KMS-11 (cell line): ENCODE data around the gene KIF16B.

Source experiments
- H2AFZ ChIP-seq: fragments of 200-600 bp; sonication (generic); 2 replicates; pipeline ENCODE4 v1.6.1; 2016; ENCODE audit warnings: antibody characterized with exemption, mixed run types, low read depth
- H3K27ac ChIP-seq: fragments of 200-600 bp; sonication (generic); 2 replicates; pipeline ENCODE4 v1.6.1; 2016; ENCODE audit warnings: mild to moderate bottlenecking, mixed run types
- H3K27me3 ChIP-seq: fragments of 200-600 bp; sonication (generic); 2 replicates; pipeline ENCODE4 v1.6.1; 2017; ENCODE audit warnings: mild to moderate bottlenecking, low read depth, mixed run types, moderate library complexity; ENCODE audit not compliant: insufficient read depth
- H3K36me3 ChIP-seq: fragments of 200-600 bp; sonication (generic); 2 replicates; pipeline ENCODE4 v1.6.1; 2017; ENCODE audit warnings: mild to moderate bottlenecking, mixed run types; ENCODE audit not compliant: insufficient read depth
- H3K4me1 ChIP-seq: fragments of 200-600 bp; sonication (generic); 2 replicates; pipeline ENCODE4 v1.6.1; 2016; ENCODE audit warnings: mild to moderate bottlenecking, low read depth, mixed run types; ENCODE audit not compliant: poor library complexity, severe bottlenecking
- H3K4me2 ChIP-seq: fragments of 200-600 bp; sonication (generic); 2 replicates; pipeline ENCODE4 v1.7.0; 2016; ENCODE audit warnings: mild to moderate bottlenecking, mixed run types
- H3K4me3 ChIP-seq: fragments of 200-600 bp; sonication (generic); IDR thresholded peaks from 2 replicates; pipeline ENCODE4 v1.6.1; 2017; ENCODE audit warnings: low read depth, low read length, mixed read lengths; ENCODE audit not compliant: insufficient read depth
- H3K79me2 ChIP-seq: fragments of 200-600 bp; sonication (generic); 2 replicates; pipeline ENCODE4 v1.6.1; 2016; ENCODE audit warnings: low read depth, mixed run types; ENCODE audit not compliant: insufficient read depth
- H3K9ac ChIP-seq: fragments of 200-600 bp; sonication (generic); 2 replicates; pipeline ENCODE4 v1.6.1; 2016; ENCODE audit warnings: mild to moderate bottlenecking, mixed run types
- H4K20me1 ChIP-seq: fragments of 200-600 bp; sonication (generic); 2 replicates; pipeline ENCODE4 v1.6.1; 2016; ENCODE audit warnings: mild to moderate bottlenecking, mixed run types; ENCODE audit not compliant: insufficient read depth
- CTCF ChIP-seq: fragments of 200-600 bp; sonication (generic); conservative IDR thresholded peaks from 2 replicates; pipeline ENCODE4 v1.6.1; 2017; ENCODE audit warnings: low read depth, mild to moderate bottlenecking, antibody characterized with exemption, low read length, moderate library complexity, mixed read lengths

Gene KIF16B

DNA sequence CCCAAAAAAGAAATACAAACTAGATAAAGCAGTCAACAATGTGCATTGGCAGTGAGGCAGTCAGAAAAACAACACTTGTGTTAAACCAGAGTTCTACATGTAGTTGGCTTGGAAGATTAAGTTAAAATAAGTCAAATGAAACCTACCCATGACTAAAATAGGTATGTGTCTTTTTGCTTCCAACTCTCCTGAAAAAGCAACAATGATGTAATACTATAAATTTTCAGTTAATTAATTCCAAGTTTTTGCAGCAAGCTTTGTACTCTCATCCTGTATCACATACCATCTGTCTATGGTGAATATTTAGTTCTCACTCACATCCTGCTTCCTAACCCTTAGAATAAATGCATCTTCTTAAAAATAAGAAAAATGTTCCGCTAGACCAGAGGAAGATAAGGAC is 261.5 kb downstream of the KIF16B start:
- Histone ChIP-seq H2AFZ (no peak overlapping the region), H3K9ac (no peak overlapping the region), H3K79me2 (no peaks in the 10 kb centered on the region), H3K27me3 (no peaks in the 10 kb centered on the region), H3K27ac (no peak overlapping the region), H3K4me2 (no peak overlapping the region), H4K20me1 (no peaks in the 10 kb centered on the region), H3K36me3 (no peaks in the 10 kb centered on the region), H3K4me1 (no peaks in the 10 kb centered on the region), H3K4me3 (no peak overlapping the region)
- no peak for TF ChIP-seq CTCF

DNA sequence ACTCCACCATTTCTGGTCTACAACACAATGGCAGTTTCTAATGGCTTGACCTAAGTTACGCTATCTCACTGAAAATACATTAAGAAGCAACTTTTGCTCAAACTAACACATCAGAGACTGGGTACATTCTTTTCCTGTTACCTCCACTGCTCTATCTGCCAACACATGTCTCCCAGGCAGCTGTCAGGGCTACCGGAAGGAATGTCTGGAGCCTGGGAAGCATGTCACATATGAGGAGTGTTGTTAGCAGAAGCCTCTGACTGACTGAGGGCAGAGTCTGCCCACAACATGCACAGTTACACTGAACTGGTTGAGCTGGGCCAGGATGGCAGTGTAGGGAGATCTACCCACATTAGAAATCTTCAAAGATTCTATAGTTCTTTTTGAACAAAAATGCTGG is 264.5 kb downstream of the KIF16B start:
- H3K4me3 ChIP-seq = no peak overlapping the region
- no peak overlapping the region for H2AFZ ChIP-seq
- no peaks in the 10 kb centered on the region for H4K20me1 ChIP-seq
- no peak for TF ChIP-seq CTCF
- H3K27ac ChIP-seq = no peak overlapping the region
- no peaks in the 10 kb centered on the region for H3K4me1 ChIP-seq
- H3K27me3 ChIP-seq = no peaks in the 10 kb centered on the region
- no peak overlapping the region for H3K4me2 ChIP-seq
- H3K9ac ChIP-seq = no peak overlapping the region
- no peaks in the 10 kb centered on the region for H3K36me3 ChIP-seq
- no peaks in the 10 kb centered on the region for H3K79me2 ChIP-seq

- Histone ChIP-seq H3K27ac (no peak overlapping the region), H3K27me3 (no peaks in the 10 kb centered on the region), H4K20me1 (no peaks in the 10 kb centered on the region), H3K79me2 (no peaks in the 10 kb centered on the region), H3K36me3 (no peaks in the 10 kb centered on the region), H3K4me2 (no peak overlapping the region), H2AFZ (no peak overlapping the region), H3K4me3 (no peak overlapping the region), H3K9ac (no peak overlapping the region), H3K4me1 (no peaks in the 10 kb centered on the region)
- no peak for TF ChIP-seq CTCF
These were observed 270.4 kb downstream of the KIF16B start for GRCh38 chr20:16302818-16303217.

DNA sequence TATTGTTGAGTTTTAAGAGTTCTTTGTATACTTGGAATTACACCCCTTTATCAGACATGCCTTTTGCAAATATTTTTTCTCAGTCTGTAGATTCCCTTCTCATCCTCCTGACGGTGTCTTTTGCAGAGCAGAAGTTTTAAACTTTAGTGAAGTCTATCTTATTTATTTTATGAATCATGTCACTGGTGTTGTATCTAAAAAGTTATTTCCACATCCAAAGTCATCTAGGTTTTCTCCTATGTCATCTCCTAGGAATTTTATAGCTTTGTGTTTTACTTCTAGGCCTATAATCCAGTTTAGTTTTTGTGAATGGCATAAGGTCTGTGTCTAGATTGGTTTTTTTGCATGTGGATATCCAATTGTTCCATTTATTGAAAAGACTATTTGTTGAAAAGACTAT is 271.3 kb downstream of the KIF16B start:
- H3K4me3 ChIP-seq = no peak overlapping the region
- no peak for TF ChIP-seq CTCF

DNA sequence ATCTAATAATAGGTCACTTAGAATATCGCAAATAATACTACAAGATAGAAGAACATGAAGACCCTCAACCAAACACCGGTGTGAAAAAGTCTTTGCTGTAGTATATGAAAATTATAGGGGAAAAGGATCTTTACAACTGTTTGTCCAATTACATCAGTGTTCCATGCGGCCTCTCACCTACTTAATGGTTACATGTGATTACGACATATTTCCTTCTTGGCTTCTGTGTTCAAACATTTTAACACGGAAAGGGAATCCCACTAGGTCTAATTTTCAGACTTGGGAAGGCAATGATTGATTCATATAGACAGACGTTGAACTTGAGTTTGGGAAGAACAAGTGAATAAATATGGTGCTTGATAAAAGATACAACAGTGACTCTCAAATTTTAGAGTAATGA is 273.4 kb downstream of the KIF16B start:
- H2AFZ ChIP-seq = no peak overlapping the region
- TF ChIP-seq CTCF = no peak
- no peaks in the 10 kb centered on the region for H4K20me1 ChIP-seq
- no peaks in the 10 kb centered on the region for H3K27me3 ChIP-seq
- H3K27ac ChIP-seq = no peak overlapping the region
- no peak overlapping the region for H3K4me2 ChIP-seq
- no peak overlapping the region for H3K4me3 ChIP-seq
- no peak overlapping the region for H3K9ac ChIP-seq
- no peaks in the 10 kb centered on the region for H3K79me2 ChIP-seq
- no peaks in the 10 kb centered on the region for H3K4me1 ChIP-seq
- no peaks in the 10 kb centered on the region for H3K36me3 ChIP-seq

More for the DNA sequence above, 271.3 kb downstream of the KIF16B start:
- Histone ChIP-seq H3K9ac (no peak overlapping the region), H3K4me1 (no peaks in the 10 kb centered on the region), H2AFZ (no peak overlapping the region), H3K27me3 (no peaks in the 10 kb centered on the region), H4K20me1 (no peaks in the 10 kb centered on the region), H3K27ac (no peak overlapping the region), H3K79me2 (no peaks in the 10 kb centered on the region), H3K36me3 (no peaks in the 10 kb centered on the region), H3K4me2 (no peak overlapping the region)
